ENCODE results near the gene FAM13A. TPM values are rescaled to one million over a fixed set of nuclear protein-coding genes. Genes with fewer than 3 reads are reported as not detected.
A peak's percentile ranks its signal among the peaks of the same experiment; 100 is the strongest.

FAM13A gene
- total and polyA plus RNA-seq, 10 of the 15 experiments (the other 5 are each of a cell fraction or from before 2014, with no cell fraction given) = 0.05 to 1.8 (median 0.27) TPM; not detected in 1

DNA sequence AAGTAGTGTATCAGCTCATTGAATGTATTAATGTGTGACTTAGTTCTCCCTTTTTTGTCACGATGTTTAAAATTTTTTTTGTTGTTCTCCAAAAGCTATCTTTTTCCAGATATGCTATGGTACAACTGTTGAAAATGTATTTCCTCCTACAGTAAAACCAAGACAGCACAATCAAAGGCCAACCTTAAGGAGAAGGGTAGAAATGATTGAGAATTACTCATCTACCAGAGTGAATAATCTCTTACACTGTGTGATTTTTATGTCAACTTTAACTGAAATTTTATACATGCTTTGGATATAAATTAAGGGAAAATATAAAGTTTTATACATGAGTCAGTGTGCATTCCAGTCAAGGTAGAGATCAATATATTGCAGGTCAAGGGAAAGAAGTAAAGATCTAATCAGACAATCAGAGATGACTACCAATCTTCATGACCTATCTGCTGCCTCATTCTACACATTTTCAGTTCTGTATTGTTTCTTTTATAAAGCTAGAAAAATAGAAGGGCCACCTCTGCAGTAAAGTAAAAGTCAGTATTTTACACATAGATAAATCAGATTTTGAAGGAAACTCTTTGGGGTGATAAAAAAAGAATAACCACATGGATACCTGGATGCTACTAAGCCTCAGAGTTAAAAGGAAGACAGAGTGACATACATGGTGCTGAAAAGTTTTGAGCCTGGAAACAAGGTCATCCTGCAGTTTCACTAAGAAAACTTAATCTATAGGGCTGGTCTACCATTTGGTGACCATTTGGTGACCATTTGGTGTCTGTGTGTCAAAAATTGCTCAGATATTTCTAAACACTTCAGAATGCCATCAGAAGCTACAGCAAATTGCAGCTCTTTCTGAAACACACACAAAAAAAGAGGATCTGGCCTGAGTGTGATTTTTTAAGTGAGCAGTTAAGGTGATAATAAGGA, 1.6 kb downstream of the FAM13A start:
- no peak for DNase-seq (ENCODE audit: low read depth, low spot score)
- ATAC-seq = peak; percentile 58
- Histone ChIP-seq H3K9me3 (replicated peaks; ENCODE audit: control insufficient read depth, insufficient read depth, low read length) (peaks cover 2% of the 10 kb centered on the region; the same call in 1 of the 3 replicates), H3K27me3 (replicated peaks in 1 of 2; ENCODE audit: control insufficient read depth in 2 of 2, insufficient read depth in 2 of 2, low read length in 1 of 2) (no peaks in the 10 kb centered on the region), H4K20me1 (ENCODE audit: control insufficient read depth, insufficient read depth) (no peaks in the 10 kb centered on the region), H3K4me2 (ENCODE audit: control insufficient read depth, insufficient read depth) (no peak overlapping the region; the same call in 1 of the 2 replicates), H3K4me1 (ENCODE audit: control insufficient read depth, insufficient read depth, low read length) (no peaks in the 10 kb centered on the region), H3K4me3 (no peak overlapping the region; the same call in 1 of the 2 replicates), H3K79me2 (ENCODE audit: control insufficient read depth, insufficient read depth, low read length) (no peaks in the 10 kb centered on the region; the same call in 1 of the 2 replicates), H3K27ac (ENCODE audit: control insufficient read depth, insufficient read depth) (no peak overlapping the region), H3K9ac (ENCODE audit: control insufficient read depth, insufficient read depth, low read length) (no peak overlapping the region), H2AFZ (ENCODE audit: control insufficient read depth, low read depth, low read length) (no peak overlapping the region), H3K36me3 (ENCODE audit: control insufficient read depth in 2 of 2, insufficient read depth in 2 of 2, low read length in 1 of 2) (no peaks in the 10 kb centered on the region)
- no peak for FAIRE-seq
- 0% methylated on average over 1 of the region's 1 CpG for WGBS (ENCODE audit: insufficient coverage, insufficient replicate concordance, low lambda C conversion rate, missing lambda C conversion rate)
- RAD21 ChIA-PET (ENCODE audit: unreplicated experiment) = interaction anchor here (0.7 to 4.2 kb wide), 20 partner anchors 9 to 462 kb away, joined by 3 to 64 read pairs (median 4); no protein-coding TSS in a partner anchor
- CTCF ChIA-PET = interaction anchor here (0.6 to 3.4 kb wide), 18 partner anchors 10 to 529 kb away, joined by 3 to 21 read pairs (median 4); partner anchors contain the start of gene TIGD2
- intact Hi-C loops (cut with micrococcal nuclease; ENCODE audit: unreplicated experiment) (loop anchor here (2.0 kb wide), 1 partner anchor 55 kb away; the partner anchor contains the start of gene TIGD2), in situ Hi-C loops (cut with MboI) (no loop called here)
- POLR2A ChIA-PET = interaction anchor here (1.0 to 3.1 kb wide), 7 partner anchors 13 to 232 kb away, joined by 3 to 18 read pairs (median 4); no protein-coding TSS in a partner anchor
- BruUV-seq (replicated peaks) = no TSS peak
- SMC1A ChIA-PET (ENCODE audit: uncharacterized antibody, unreplicated experiment) = interaction anchor here (0.7 to 4.7 kb wide), 21 partner anchors 9 to 606 kb away, joined by 3 to 58 read pairs (median 4); partner anchors contain the start of gene PYURF
- no peak for TF ChIP-seq CREM (IDR thresholded peaks at IDR 0.05; ENCODE audit: low read depth)
- no peak for TF ChIP-seq RBBP5 (conservative IDR thresholded peaks at IDR 0.05)
- no peak for TF ChIP-seq FOXM1 (IDR thresholded peaks at IDR 0.05; ENCODE audit: low read depth, low read length)
- no peak for TF ChIP-seq YBX1 (IDR thresholded peaks at IDR 0.05)
- no peak for TF ChIP-seq SMAD1 (IDR thresholded peaks at IDR 0.05; ENCODE audit: low read depth, partially characterized antibody)
- no peak for TF ChIP-seq RB1 (IDR thresholded peaks at IDR 0.05; ENCODE audit: borderline replicate concordance)
- TF ChIP-seq, protein P1, sequence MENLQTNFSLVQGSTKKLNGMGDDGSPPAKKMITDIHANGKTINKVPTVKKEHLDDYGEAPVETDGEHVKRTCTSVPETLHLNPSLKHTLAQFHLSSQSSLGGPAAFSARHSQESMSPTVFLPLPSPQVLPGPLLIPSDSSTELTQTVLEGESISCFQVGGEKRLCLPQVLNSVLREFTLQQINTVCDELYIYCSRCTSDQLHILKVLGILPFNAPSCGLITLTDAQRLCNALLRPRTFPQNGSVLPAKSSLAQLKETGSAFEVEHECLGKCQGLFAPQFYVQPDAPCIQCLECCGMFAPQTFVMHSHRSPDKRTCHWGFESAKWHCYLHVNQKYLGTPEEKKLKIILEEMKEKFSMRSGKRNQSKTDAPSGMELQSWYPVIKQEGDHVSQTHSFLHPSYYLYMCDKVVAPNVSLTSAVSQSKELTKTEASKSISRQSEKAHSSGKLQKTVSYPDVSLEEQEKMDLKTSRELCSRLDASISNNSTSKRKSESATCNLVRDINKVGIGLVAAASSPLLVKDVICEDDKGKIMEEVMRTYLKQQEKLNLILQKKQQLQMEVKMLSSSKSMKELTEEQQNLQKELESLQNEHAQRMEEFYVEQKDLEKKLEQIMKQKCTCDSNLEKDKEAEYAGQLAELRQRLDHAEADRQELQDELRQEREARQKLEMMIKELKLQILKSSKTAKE (IDR thresholded peaks at IDR 0.05; ENCODE audit: low read depth, poor library complexity, severe bottlenecking) = no peak
- no peak for TF ChIP-seq SMARCA5 (IDR thresholded peaks at IDR 0.05)
- TF ChIP-seq, protein P2, sequence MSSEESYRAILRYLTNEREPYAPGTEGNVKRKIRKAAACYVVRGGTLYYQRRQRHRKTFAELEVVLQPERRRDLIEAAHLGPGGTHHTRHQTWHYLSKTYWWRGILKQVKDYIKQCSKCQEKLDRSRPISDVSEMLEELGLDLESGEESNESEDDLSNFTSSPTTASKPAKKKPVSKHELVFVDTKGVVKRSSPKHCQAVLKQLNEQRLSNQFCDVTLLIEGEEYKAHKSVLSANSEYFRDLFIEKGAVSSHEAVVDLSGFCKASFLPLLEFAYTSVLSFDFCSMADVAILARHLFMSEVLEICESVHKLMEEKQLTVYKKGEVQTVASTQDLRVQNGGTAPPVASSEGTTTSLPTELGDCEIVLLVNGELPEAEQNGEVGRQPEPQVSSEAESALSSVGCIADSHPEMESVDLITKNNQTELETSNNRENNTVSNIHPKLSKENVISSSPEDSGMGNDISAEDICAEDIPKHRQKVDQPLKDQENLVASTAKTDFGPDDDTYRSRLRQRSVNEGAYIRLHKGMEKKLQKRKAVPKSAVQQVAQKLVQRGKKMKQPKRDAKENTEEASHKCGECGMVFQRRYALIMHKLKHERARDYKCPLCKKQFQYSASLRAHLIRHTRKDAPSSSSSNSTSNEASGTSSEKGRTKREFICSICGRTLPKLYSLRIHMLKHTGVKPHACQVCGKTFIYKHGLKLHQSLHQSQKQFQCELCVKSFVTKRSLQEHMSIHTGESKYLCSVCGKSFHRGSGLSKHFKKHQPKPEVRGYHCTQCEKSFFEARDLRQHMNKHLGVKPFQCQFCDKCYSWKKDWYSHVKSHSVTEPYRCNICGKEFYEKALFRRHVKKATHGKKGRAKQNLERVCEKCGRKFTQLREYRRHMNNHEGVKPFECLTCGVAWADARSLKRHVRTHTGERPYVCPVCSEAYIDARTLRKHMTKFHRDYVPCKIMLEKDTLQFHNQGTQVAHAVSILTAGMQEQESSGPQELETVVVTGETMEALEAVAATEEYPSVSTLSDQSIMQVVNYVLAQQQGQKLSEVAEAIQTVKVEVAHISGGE (CRISPR knock-in tag; IDR thresholded peaks at IDR 0.05) = no peak
- TF ChIP-seq, protein P3, sequence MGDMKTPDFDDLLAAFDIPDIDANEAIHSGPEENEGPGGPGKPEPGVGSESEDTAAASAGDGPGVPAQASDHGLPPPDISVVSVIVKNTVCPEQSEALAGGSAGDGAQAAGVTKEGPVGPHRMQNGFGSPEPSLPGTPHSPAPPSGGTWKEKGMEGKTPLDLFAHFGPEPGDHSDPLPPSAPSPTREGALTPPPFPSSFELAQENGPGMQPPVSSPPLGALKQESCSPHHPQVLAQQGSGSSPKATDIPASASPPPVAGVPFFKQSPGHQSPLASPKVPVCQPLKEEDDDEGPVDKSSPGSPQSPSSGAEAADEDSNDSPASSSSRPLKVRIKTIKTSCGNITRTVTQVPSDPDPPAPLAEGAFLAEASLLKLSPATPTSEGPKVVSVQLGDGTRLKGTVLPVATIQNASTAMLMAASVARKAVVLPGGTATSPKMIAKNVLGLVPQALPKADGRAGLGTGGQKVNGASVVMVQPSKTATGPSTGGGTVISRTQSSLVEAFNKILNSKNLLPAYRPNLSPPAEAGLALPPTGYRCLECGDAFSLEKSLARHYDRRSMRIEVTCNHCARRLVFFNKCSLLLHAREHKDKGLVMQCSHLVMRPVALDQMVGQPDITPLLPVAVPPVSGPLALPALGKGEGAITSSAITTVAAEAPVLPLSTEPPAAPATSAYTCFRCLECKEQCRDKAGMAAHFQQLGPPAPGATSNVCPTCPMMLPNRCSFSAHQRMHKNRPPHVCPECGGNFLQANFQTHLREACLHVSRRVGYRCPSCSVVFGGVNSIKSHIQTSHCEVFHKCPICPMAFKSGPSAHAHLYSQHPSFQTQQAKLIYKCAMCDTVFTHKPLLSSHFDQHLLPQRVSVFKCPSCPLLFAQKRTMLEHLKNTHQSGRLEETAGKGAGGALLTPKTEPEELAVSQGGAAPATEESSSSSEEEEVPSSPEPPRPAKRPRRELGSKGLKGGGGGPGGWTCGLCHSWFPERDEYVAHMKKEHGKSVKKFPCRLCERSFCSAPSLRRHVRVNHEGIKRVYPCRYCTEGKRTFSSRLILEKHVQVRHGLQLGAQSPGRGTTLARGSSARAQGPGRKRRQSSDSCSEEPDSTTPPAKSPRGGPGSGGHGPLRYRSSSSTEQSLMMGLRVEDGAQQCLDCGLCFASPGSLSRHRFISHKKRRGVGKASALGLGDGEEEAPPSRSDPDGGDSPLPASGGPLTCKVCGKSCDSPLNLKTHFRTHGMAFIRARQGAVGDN (IDR thresholded peaks at IDR 0.05) = no peak

All from GM12878 (cell line).